ENCODE results near the gene PITPNB. TPM values are rescaled to one million over a fixed set of nuclear protein-coding genes. Genes with fewer than 3 reads are reported as not detected.

PITPNB gene
- total RNA-seq, 1 donor from 2014 or later: 51.3 TPM

GRCh38 chr22:27868732-27869282 is 50.2 kb downstream of the PITPNB start:
- intact Hi-C loops (cut with DNase I): no loop called here
- Histone ChIP-seq H3K4me1 (peaks cover 41% of the 10 kb centered on the region), H3K27ac (peak overlapping the region; percentile 85), H3K36me3 (peaks cover 0 to 7% of the 10 kb centered on the region in 2 donors), H3K9me3 (no peaks in the 10 kb centered on the region), H3K4me3 (no peak overlapping the region), H3K27me3 (no peaks in the 10 kb centered on the region)
- no peak for DNase-seq (ENCODE audit: extremely low spot score in 2 of 2)
- TF ChIP-seq POLR2AphosphoS5 (IDR thresholded peaks at IDR 0.05; ENCODE audit: insufficient read depth in 1 of 2, low read depth in 1 of 2): no peak
- no peak for TF ChIP-seq CTCF (IDR thresholded peaks at IDR 0.05)
- TF ChIP-seq POLR2A (IDR thresholded peaks at IDR 0.05): no peak

- H3K9me3 ChIP-seq: no peaks in the 10 kb centered on the region
- no peak for DNase-seq (ENCODE audit: extremely low spot score in 2 of 2)
- TF ChIP-seq POLR2A (IDR thresholded peaks at IDR 0.05): no peak
- TF ChIP-seq POLR2AphosphoS5 (IDR thresholded peaks at IDR 0.05; ENCODE audit: insufficient read depth in 1 of 2, low read depth in 1 of 2): no peak
- H3K27me3 ChIP-seq: no peaks in the 10 kb centered on the region
- H3K4me3 ChIP-seq: no peak overlapping the region
- intact Hi-C loops (cut with DNase I): no loop called here
- H3K27ac ChIP-seq: peak overlapping the region; percentile 85
- peaks cover 46% of the 10 kb centered on the region for H3K4me1 ChIP-seq
- peaks cover 0 to 7% of the 10 kb centered on the region in 2 donors for H3K36me3 ChIP-seq
These were observed 50.9 kb downstream of the PITPNB start for GRCh38 chr22:27867953-27868731.

- DNase-seq (ENCODE audit: extremely low spot score in 2 of 2): no peak
- intact Hi-C loops (cut with DNase I): no loop called here
- Histone ChIP-seq H3K9me3 (no peaks in the 10 kb centered on the region), H3K27ac (peak overlapping the region; percentile 85), H3K27me3 (no peaks in the 10 kb centered on the region), H3K4me1 (peaks cover 45% of the 10 kb centered on the region), H3K36me3 (peaks cover 0 to 7% of the 10 kb centered on the region in 2 donors), H3K4me3 (no peak overlapping the region)
- TF ChIP-seq CTCF (IDR thresholded peaks at IDR 0.05): no peak
- no peak for TF ChIP-seq POLR2A (IDR thresholded peaks at IDR 0.05)
- TF ChIP-seq POLR2AphosphoS5 (IDR thresholded peaks at IDR 0.05; ENCODE audit: insufficient read depth in 1 of 2, low read depth in 1 of 2): no peak
These were observed 51.7 kb downstream of the PITPNB start for GRCh38 chr22:27867085-27867952.

- Histone ChIP-seq H3K9me3 (no peaks in the 10 kb centered on the region), H3K27me3 (no peaks in the 10 kb centered on the region), H3K36me3 (peaks cover 0 to 7% of the 10 kb centered on the region in 2 donors), H3K4me1 (peaks cover 44% of the 10 kb centered on the region), H3K27ac (peak overlapping the region; percentile 85), H3K4me3 (no peak overlapping the region)
- no peak for DNase-seq (ENCODE audit: extremely low spot score in 2 of 2)
- no peak for TF ChIP-seq POLR2A (IDR thresholded peaks at IDR 0.05)
- peak in 1 of 2 donors; percentile 35 for TF ChIP-seq POLR2AphosphoS5 (IDR thresholded peaks at IDR 0.05; ENCODE audit: insufficient read depth in 1 of 2, low read depth in 1 of 2)
- intact Hi-C loops (cut with DNase I): no loop called here
These were observed 52.6 kb downstream of the PITPNB start for GRCh38 chr22:27866135-27867084.

- no peaks in the 10 kb centered on the region for H3K9me3 ChIP-seq
- no peak overlapping the region for H3K4me3 ChIP-seq
- no peak for DNase-seq (ENCODE audit: extremely low spot score in 2 of 2)
- intact Hi-C loops (cut with DNase I): no loop called here
- H3K27me3 ChIP-seq: no peaks in the 10 kb centered on the region
- TF ChIP-seq POLR2A (IDR thresholded peaks at IDR 0.05) (no peak), CTCF (IDR thresholded peaks at IDR 0.05) (no peak)
- peaks cover 44% of the 10 kb centered on the region for H3K4me1 ChIP-seq
- H3K27ac ChIP-seq: peak overlapping the region; percentile 85
- H3K36me3 ChIP-seq: no peaks in the 10 kb centered on the region
These were observed 53.6 kb downstream of the PITPNB start for GRCh38 chr22:27865496-27865895.
